8988T (cell line): Measurements from ENCODE around the gene CERS5.

Experiments
- DNase-seq: peaks from one replicate; pipeline ENCODE4 v3.0.0; 2011

The CERS5 gene

GRCh38 chr12:50121641-50122040, 45.5 kb downstream of the CERS5 start:
- DNase-seq = no peak

GRCh38 chr12:50120953-50121352, 46.2 kb downstream of the CERS5 start:
- DNase-seq = no peak

DNA sequence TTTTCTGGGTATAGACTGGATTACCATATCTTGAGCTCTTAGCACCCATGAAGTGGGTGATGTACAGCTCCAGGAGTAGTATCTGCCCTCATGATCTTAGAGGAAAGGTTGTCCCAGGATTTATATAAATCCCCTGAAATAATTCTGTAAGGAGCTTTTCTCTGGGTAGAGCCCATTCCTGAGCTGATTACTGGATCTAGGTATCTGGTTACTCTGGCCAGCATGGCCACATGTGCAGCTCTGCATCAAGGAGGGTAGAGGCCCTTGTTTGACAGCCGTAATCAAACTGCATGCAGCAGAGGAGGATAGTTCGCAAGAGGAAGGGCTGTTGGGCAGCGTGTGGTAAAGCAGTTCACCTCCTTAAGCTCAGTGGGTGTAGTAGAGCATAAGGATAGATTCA, 46.6 kb downstream of the CERS5 start:
- DNase-seq = no peak

DNA sequence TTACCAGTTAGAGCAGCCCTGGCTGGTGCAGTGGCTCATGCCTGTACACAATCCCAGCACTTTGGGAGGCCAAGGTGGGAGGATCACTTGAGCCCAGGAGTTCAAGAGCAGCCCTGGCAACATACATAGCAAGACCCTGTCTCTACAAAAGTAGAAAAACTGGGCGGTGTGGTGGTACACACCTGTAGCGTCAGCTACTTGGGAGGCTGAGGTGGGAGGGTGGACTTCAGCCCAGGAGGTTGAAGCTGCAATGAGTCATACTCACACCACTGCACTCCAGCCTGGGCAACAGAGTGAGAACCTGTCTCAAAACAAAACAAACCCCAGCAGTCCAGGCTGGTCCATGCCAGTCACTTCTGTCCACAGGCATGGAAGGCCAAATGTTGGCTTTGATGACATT, 47.8 kb downstream of the CERS5 start:
- DNase-seq = no peak

DNA sequence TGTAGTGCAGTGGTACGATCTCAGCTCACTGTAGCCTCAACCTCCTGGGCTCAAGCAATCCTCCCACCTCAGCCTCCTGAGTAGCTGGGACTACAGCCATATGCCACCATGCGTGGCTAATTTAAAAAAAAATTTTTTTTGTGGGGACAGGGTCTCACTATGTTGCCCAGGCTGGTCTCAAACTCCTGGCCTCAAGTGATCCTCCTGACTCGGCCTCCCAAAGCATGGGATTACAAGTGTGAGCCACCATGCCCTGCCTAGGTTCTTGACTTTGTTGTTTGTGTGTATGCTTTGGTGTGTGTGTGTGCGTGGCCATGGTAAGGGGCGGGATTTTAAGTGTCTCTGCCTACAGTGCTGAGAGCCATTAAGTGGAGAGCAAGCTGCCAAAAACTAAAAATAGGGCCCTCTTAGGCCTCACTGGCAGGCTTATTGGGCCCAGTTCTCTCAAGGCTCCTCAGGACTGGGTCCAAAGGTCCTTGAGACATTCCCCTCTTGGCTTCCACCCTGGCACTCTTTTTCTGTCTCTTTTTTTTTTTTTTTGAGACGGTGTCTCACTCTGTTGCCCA, 50.0 kb downstream of the CERS5 start:
- no peak for DNase-seq

GRCh38 chr12:50112456-50113218, 54.5 kb downstream of the CERS5 start:
- DNase-seq = no peak

DNA sequence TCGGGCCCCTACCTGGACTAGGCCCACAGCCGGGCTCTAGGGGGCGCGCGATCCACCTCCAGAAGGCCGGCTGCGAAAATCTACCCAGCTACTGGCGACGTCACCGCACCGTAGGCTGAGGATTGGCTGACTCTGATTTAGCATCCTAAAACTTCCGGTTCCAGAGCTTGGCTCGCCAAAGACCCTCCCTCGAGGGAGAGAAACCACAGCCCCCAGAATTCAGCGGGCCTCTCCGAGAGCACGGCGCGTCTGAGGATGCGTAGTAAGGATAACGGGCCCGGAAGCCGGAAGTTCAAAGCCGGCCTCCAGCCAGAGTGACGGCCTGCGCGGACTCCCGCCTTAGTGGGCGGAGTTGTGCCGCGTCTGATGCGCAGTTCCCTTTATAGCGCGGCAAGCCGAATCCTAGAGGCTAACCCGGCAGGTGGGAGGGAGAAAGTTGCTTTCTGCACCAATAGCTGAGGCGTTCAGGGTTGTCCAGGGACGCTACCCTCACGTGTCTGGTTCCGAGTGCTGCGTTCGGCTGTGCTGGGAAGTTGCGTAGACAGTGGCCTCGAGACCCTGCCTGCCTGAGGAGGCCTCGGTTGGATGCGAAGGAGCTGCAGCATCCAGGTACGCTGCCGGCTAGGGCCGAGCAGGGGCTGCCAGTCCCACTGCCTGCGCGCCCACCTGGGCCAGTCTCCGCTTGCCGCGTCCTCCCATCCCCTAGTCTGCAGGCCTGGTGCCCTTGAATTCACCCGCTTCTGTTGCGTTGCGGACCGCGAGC, 55.3 kb downstream of the CERS5 start, which contains the start of gene COX14:
TSS of gene COX14 (plus strand) at position 544 of the 763 bp plus-strand sequence. CDS start 7,808 bp downstream, outside the sequence.
- peak; percentile 85 for DNase-seq

GRCh38 chr12:50111395-50111692, 55.8 kb downstream of the CERS5 start:
- no peak for DNase-seq

DNA sequence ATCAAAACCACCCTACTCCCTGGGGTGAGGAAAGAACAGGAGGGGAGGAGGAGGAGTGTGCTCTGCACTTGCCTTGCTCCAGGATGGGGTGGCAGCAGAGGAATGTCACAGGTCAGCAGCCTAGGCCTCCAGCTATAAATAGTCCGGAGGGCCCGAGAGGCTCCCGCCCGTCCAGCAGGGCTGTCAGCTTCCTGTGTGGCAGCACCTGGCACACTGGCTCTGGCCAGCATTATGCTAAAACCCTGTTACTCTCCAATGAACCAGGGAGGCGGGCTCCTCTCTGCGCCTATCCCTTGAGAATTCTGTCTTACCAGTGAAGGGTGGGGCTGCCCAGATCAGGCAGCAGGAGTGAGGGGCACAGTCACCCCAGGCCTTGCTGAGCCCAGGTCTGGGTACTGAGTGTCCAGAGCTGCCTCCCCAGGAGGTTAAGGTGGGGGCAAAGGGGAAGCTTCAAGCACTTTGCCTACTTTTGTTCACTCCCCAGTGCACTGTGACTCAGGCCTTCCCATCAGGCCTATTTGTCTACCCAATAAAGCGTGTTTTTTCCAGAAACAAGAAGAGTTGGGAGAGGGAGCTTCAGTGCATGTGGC, 56.3 kb downstream of the CERS5 start:
- no peak for DNase-seq

- DNase-seq = no peak
Observed at GRCh38 chr12:50110127-50110761, 56.9 kb downstream of the CERS5 start.

DNA sequence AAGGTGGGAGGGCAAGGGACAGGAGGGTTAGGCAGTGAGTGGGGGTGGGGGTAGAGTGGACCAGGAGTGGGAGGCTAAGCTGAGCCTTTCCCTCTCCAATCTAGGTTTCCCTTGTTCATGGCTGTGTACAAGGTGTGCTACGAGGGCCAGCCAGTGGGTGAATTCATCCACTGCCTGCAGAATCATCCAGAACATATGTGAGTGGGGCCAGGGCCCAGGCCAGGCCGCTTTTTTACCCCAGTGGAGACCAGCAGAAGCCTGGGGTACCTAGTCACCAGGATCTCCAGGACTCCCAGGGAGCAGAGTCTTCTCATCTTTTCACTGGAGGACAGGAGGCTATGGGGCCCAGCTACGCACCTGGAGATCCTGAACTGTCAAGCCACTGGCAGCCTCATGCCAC, 57.9 kb downstream of the CERS5 start:
- no peak for DNase-seq

- DNase-seq = no peak
Observed at GRCh38 chr12:50107416-50108268, 59.5 kb downstream of the CERS5 start.

- DNase-seq = no peak
Observed at GRCh38 chr12:50106907-50107306, 60.3 kb downstream of the CERS5 start.

GRCh38 chr12:50105913-50106450, 61.2 kb downstream of the CERS5 start:
- no peak for DNase-seq

DNA sequence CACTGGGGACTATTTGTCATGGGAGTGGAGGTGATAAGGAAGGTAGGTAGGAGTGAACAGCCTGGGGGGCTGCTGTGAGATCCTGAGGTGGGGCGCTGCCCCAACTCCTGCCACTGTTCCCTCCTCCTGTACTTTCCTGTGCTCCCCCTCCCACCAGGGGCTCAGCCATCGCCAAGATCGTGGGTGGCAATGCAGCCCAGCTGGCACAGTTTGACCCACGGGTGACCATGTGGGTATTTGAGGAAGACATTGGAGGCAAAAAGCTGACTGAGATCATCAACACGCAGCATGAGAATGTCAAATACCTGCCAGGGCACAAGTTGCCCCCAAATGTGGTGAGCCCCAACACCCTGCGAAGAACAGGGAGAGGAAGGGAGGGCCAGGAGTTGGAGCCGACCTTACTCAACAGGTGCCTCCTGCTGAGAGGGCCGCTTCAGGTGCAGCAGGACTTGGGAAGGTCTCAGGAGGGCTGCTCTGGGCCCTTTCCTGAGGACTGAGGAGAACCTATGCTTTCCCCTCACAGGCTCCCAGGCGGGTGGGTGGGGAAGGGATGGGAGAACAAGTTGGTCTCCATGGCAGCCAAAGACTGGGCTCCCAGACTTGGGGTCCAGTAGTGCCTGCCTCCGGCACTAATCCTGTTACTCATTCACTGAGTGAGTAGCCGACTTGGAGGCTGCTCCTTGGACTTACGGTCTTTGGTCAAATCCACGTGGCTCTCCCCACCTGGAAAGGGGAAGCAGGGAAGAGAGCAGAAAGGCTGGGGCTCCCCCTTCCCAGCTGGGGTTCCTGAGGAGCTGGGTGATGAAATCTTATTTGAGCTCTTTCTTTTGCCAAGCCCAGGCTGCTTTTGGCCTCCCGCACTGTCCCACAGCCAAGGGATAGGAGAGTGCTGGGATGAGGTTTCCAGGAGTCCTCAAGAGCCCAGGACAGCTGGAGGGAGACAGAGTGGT, 62.5 kb downstream of the CERS5 start:
- DNase-seq = no peak

- no peak for DNase-seq
Observed at GRCh38 chr12:50103767-50104321, 63.3 kb downstream of the CERS5 start, which contains the start of gene GPD1. GPD1 (plus strand) TSS chr12:50104008; CDS start chr12:50104051, 43 bp downstream.

DNA sequence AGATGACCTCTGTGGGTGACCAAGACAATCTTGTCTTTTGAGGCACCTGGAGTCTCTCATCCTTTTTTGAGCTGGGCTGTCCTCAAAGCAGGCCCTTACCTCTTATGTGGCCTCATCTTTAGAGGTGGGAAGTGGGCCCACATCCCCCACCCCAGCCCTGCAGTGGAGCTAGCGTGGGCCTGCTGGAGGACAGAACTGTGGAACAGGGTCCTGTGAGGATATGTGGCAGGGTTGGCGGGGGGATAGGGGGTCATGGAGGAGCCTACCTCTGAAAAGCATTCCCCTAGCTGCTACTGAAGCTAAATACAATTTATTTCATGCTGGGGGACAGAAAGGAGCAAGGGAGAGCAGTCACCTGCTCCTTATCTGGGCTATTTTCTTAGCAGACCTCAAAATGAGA, 63.8 kb downstream of the CERS5 start:
- no peak for DNase-seq

- no peak for DNase-seq
Observed at GRCh38 chr12:50102646-50103309, 64.4 kb downstream of the CERS5 start.

GRCh38 chr12:50102131-50102531, 65.0 kb downstream of the CERS5 start:
- no peak for DNase-seq

- no peak for DNase-seq
Observed at GRCh38 chr12:50101663-50102062, 65.5 kb downstream of the CERS5 start.
